Hindlimb muscle (tissue), 1 donor: ENCODE data around the gene PMP22. TPM values are rescaled to one million over a fixed set of nuclear protein-coding genes. Genes with fewer than 3 reads are reported as not detected.

Experiments
- DNase-seq: peaks from one replicate; pipeline ENCODE4 v3.0.0-alpha.2; 2013
- polyA plus RNA-seq: library from polyadenylated mRNA; unstranded; fragments of 120-200 nt; gene quantifications from one replicate; pipeline ENCODE4 v1.2.1, GENCODE V29; 2013; ENCODE audit not compliant: insufficient read length

Gene PMP22
- polyA plus RNA-seq, 1 donor, result 189 TPM

- no peak for DNase-seq
These were observed 8.1 kb upstream of the PMP22 start for GRCh38 chr17:15273141-15273793.

GRCh38 chr17:15271741-15272140, 6.6 kb upstream of the PMP22 start:
- DNase-seq, result no peak

GRCh38 chr17:15270628-15271381, 5.7 kb upstream of the PMP22 start:
- no peak for DNase-seq

- DNase-seq, result no peak
These were observed 4.6 kb upstream of the PMP22 start for GRCh38 chr17:15269780-15270089.

- DNase-seq, result no peak
These were observed 4.1 kb upstream of the PMP22 start for GRCh38 chr17:15269087-15269779.

GRCh38 chr17:15268461-15268860, 3.3 kb upstream of the PMP22 start:
- DNase-seq, result peak; percentile 79

GRCh38 chr17:15267996-15268395, 2.9 kb upstream of the PMP22 start:
- no peak for DNase-seq

- DNase-seq, result no peak
These were observed 1.4 kb upstream of the PMP22 start for GRCh38 chr17:15266325-15267125.

GRCh38 chr17:15264542-15264941, 584 bp downstream of the PMP22 start:
- no peak for DNase-seq

GRCh38 chr17:15263680-15264079, 1.4 kb downstream of the PMP22 start:
- no peak for DNase-seq

- peak; percentile 83 for DNase-seq
These were observed 1.9 kb downstream of the PMP22 start for GRCh38 chr17:15263206-15263579.

GRCh38 chr17:15262291-15263205, 2.6 kb downstream of the PMP22 start:
- DNase-seq, result peak; percentile 94

- DNase-seq, result no peak
These were observed 3.3 kb downstream of the PMP22 start for GRCh38 chr17:15261802-15262290.

GRCh38 chr17:15261258-15261801, 3.8 kb downstream of the PMP22 start:
- DNase-seq, result peak; percentile 66

GRCh38 chr17:15260376-15261257, 4.5 kb downstream of the PMP22 start:
- DNase-seq, result peak; percentile 95

GRCh38 chr17:15257796-15258512, 7.2 kb downstream of the PMP22 start:
- no peak for DNase-seq

- peak; percentile 78 for DNase-seq
These were observed 7.8 kb downstream of the PMP22 start for GRCh38 chr17:15257258-15257788.

GRCh38 chr17:15256689-15257088, 8.4 kb downstream of the PMP22 start:
- no peak for DNase-seq

- DNase-seq, result no peak
These were observed 9.2 kb downstream of the PMP22 start for GRCh38 chr17:15255713-15256454.
